Measurements from ENCODE around the gene TRIM31.

GRCh38 chr6:30062471-30063178 is 50.3 kb downstream of the TRIM31 start:
- TF ChIP-seq JUNB (IDR thresholded peaks at IDR 0.05) (no peak), CEBPB (IDR thresholded peaks at IDR 0.05) (no peak), JUN (IDR thresholded peaks at IDR 0.05) (no peak), SMC3 (IDR thresholded peaks at IDR 0.05) (no peak), CTCF (IDR thresholded peaks at IDR 0.05) (no peak), EHMT2 (IDR thresholded peaks at IDR 0.05; ENCODE audit: low read depth) (no peak), POLR2A (IDR thresholded peaks at IDR 0.05; ENCODE audit: low read length) (no peak), RAD21 (conservative IDR thresholded peaks at IDR 0.05 in 1 of 2, IDR thresholded peaks at IDR 0.05 in 1 of 2) (no peak)
